GM21360 (cell line): ENCODE data around the gene ANP32A.
"Not testable (repeated sequence)": the region's sequence is repeated elsewhere in the genome, so short reads cannot be mapped to it uniquely, and the experiment has no call there.

Source experiments
- ATAC-seq: cut with Tn5 transposase; IDR thresholded peaks from one replicate; pipeline ENCODE4 v1.9.1; 2021; ENCODE audit warnings: mild to moderate bottlenecking, moderate library complexity; ENCODE audit not compliant: unreplicated experiment

Gene ANP32A

GRCh38 chr15:68820295-68821189 is at the start of gene ANP32A:
TSS of gene ANP32A (minus strand) at chr15:68820895. CDS start at chr15:68820751, 144 bp downstream.
- ATAC-seq = peak; percentile 49

- ATAC-seq = no peak
Observed at GRCh38 chr15:68868296-68868695, 47.6 kb upstream of the ANP32A start.

- no peak for ATAC-seq
Observed at GRCh38 chr15:68862415-68862814, 41.7 kb upstream of the ANP32A start.

- not testable (repeated sequence) for ATAC-seq
Observed at GRCh38 chr15:68858666-68859065, 38.0 kb upstream of the ANP32A start.

GRCh38 chr15:68857443-68857842 is 36.7 kb upstream of the ANP32A start:
- not testable (repeated sequence) for ATAC-seq

GRCh38 chr15:68852461-68852860 is 31.8 kb upstream of the ANP32A start:
- ATAC-seq = no peak

GRCh38 chr15:68851971-68852370 is 31.3 kb upstream of the ANP32A start:
- ATAC-seq = no peak

- ATAC-seq = no peak
Observed at GRCh38 chr15:68849497-68849896, 28.8 kb upstream of the ANP32A start.

GRCh38 chr15:68846851-68847439 is 26.2 kb upstream of the ANP32A start:
- no peak for ATAC-seq

- ATAC-seq = no peak
Observed at GRCh38 chr15:68844856-68845550, 24.3 kb upstream of the ANP32A start.

GRCh38 chr15:68843425-68844311 is 23.0 kb upstream of the ANP32A start:
- no peak for ATAC-seq

- ATAC-seq = no peak
Observed at GRCh38 chr15:68842958-68843357, 22.3 kb upstream of the ANP32A start.

GRCh38 chr15:68834346-68834745 is 13.7 kb upstream of the ANP32A start:
- no peak for ATAC-seq

- ATAC-seq = no peak
Observed at GRCh38 chr15:68833700-68834331, 13.1 kb upstream of the ANP32A start.

GRCh38 chr15:68830141-68830785 is 9.6 kb upstream of the ANP32A start:
- no peak for ATAC-seq

GRCh38 chr15:68829068-68829467 is 8.4 kb upstream of the ANP32A start:
- ATAC-seq = no peak

GRCh38 chr15:68823561-68823960 is 2.9 kb upstream of the ANP32A start:
- ATAC-seq = no peak

- ATAC-seq = no peak
Observed at GRCh38 chr15:68822818-68823217, 2.1 kb upstream of the ANP32A start.

- no peak for ATAC-seq
Observed at GRCh38 chr15:68821841-68822381, 1.2 kb upstream of the ANP32A start.
